Measurements from ENCODE around the gene GNAI3.

GNAI3 gene

GRCh38 chr1:109667452-109668122 is 119.2 kb downstream of the GNAI3 start, which contains the start of gene GSTM2:
TSS of gene GSTM2 (plus strand) at chr1:109668057. CDS start at chr1:109668116, 59 bp downstream.
- peak; percentile 94 for DNase-seq
